GM23338 (cell line): Measurements from ENCODE around the gene STX16. TPM values are rescaled to one million over a fixed set of nuclear protein-coding genes. Genes with fewer than 3 reads are reported as not detected.

ENCODE experiments used
- ATAC-seq: fragments of 200-7000 bp; cut with Tn5 transposase; 3 replicates; pipeline ENCODE4 v1.9.1; 2020
- DNase-seq: peaks from one replicate; pipeline ENCODE4 v3.0.0-alpha.2; 2015; ENCODE audit warnings: low spot score
- H2AFZ ChIP-seq: fragments of 200-600 bp; sonication (generic); 2 replicates; pipeline ENCODE4 v1.8.0; 2016; ENCODE audit warnings: antibody characterized with exemption, mild to moderate bottlenecking, moderate library complexity
- H3F3A ChIP-seq: fragments of 200-600 bp; sonication (generic); replicated peaks from 2 replicates; pipeline ENCODE4 v1.8.0; 2017; ENCODE audit warnings: antibody characterized with exemption, mixed run types, low read depth
- H3K27ac ChIP-seq: fragments of 200-600 bp; sonication (generic); 2 replicates; pipeline ENCODE4 v1.6.1; 2016; ENCODE audit warnings: low read depth
- H3K27me3 ChIP-seq: fragments of 200-600 bp; sonication (generic); 2 replicates; pipeline ENCODE4 v1.8.0; 2016; ENCODE audit warnings: mild to moderate bottlenecking, mixed run types, moderate library complexity; ENCODE audit not compliant: insufficient read depth
- H3K36me3 ChIP-seq: fragments of 200-600 bp; sonication (generic); 2 replicates; pipeline ENCODE4 v1.8.0; 2016; ENCODE audit warnings: mild to moderate bottlenecking; ENCODE audit not compliant: insufficient read depth
- H3K4me1 ChIP-seq: fragments of 200-600 bp; sonication (generic); 2 replicates; pipeline ENCODE4 v1.8.0; 2016; ENCODE audit warnings: mild to moderate bottlenecking, moderate library complexity; ENCODE audit not compliant: insufficient read depth
- H3K4me2 ChIP-seq: fragments of 200-600 bp; sonication (generic); 2 replicates; pipeline ENCODE4 v1.7.1; 2017; ENCODE audit warnings: mixed run types
- H3K4me3 ChIP-seq: fragments of 200-600 bp; sonication (generic); 2 replicates; pipeline ENCODE4 v1.6.1; 2016; ENCODE audit warnings: mixed run types
- H3K79me2 ChIP-seq: fragments of 200-600 bp; sonication (generic); replicated peaks from 2 replicates; pipeline ENCODE4 v1.8.0; 2017; ENCODE audit warnings: mild to moderate bottlenecking; ENCODE audit not compliant: insufficient read depth
- H3K9me2 ChIP-seq: fragments of 200-600 bp; sonication (generic); 2 replicates; pipeline ENCODE4 v1.8.0; 2017; ENCODE audit not compliant: insufficient read depth
- H4K20me1 ChIP-seq: fragments of 200-600 bp; sonication (generic); replicated peaks from 2 replicates; pipeline ENCODE4 v1.8.0; 2017; ENCODE audit warnings: mild to moderate bottlenecking; ENCODE audit not compliant: insufficient read depth
- H3K27ac Mint-ChIP-seq: 2 replicates; pipeline ENCODE4 v1.8.0; 2020; ENCODE audit warnings: inconsistent platforms, mild to moderate bottlenecking, moderate library complexity, mixed read lengths
- H3K27me3 Mint-ChIP-seq: 3 replicates; pipeline ENCODE4 v1.8.0; 2022; ENCODE audit warnings: low read depth, mild to moderate bottlenecking, moderate library complexity, mixed read lengths, inconsistent platforms; ENCODE audit not compliant: insufficient read depth, poor library complexity
- H3K36me3 Mint-ChIP-seq: 3 replicates; pipeline ENCODE4 v1.8.0; 2021; ENCODE audit warnings: low read depth, mild to moderate bottlenecking, inconsistent platforms, moderate library complexity, mixed read lengths
- H3K4me1 Mint-ChIP-seq: 3 replicates; pipeline ENCODE4 v1.8.0; 2020; ENCODE audit warnings: mild to moderate bottlenecking, inconsistent platforms, mixed read lengths
- H3K4me3 Mint-ChIP-seq: 3 replicates; pipeline ENCODE4 v1.8.0; 2021; ENCODE audit warnings: moderate library complexity, mild to moderate bottlenecking, inconsistent platforms, mixed read lengths
- H3K9me3 Mint-ChIP-seq: 3 replicates; pipeline ENCODE4 v1.8.0; 2020; ENCODE audit warnings: moderate library complexity, mild to moderate bottlenecking, inconsistent platforms, mixed read lengths
- CREB1 ChIP-seq: fragments of 250-450 bp; sonication (Bioruptor Pico); IDR thresholded peaks from 2 replicates; pipeline ENCODE4 v1.5.0; 2020; ENCODE audit warnings: low read depth, mild to moderate bottlenecking, moderate library complexity
- CTCF ChIP-seq, 2 experiments: fragments of 200-600 bp in 1 of 2; sonication (generic) in 1 of 2; conservative IDR thresholded peaks; 2 replicates each; pipeline versions ENCODE4 v1.5.1 to v1.6.1; 2016 to 2017; ENCODE audit warnings: antibody characterized with exemption in 2 of 2, low read depth in 2 of 2, mild to moderate bottlenecking in 2 of 2, moderate library complexity in 1 of 2
- ETS1 ChIP-seq: IDR thresholded peaks from 2 replicates; pipeline ENCODE4 v1.6.1; 2016; ENCODE audit warnings: antibody characterized with exemption
- EZH2 ChIP-seq: fragments of 200-600 bp; sonication (generic); IDR thresholded peaks from one replicate; pipeline ENCODE4 v1.8.0; 2017; ENCODE audit warnings: antibody characterized with exemption, mild to moderate bottlenecking, low read depth; ENCODE audit not compliant: unreplicated experiment
- EZH2phosphoT487 ChIP-seq: fragments of 200-600 bp; sonication (generic); IDR thresholded peaks from one replicate; pipeline ENCODE4 v1.8.1; 2018; ENCODE audit warnings: antibody characterized with exemption; ENCODE audit not compliant: unreplicated experiment
- JUNB ChIP-seq: IDR thresholded peaks from one replicate; pipeline ENCODE4 v1.6.1; 2016; ENCODE audit warnings: antibody characterized with exemption; ENCODE audit not compliant: unreplicated experiment
- NANOG ChIP-seq: IDR thresholded peaks from 2 replicates; pipeline ENCODE4 v1.6.1; 2016; ENCODE audit warnings: antibody characterized with exemption, borderline replicate concordance
- POLR2AphosphoS5 ChIP-seq: IDR thresholded peaks from 2 replicates; pipeline ENCODE4 v1.6.1; 2016; ENCODE audit warnings: antibody characterized with exemption, low read depth
- REST ChIP-seq: IDR thresholded peaks from one replicate; pipeline ENCODE4 v1.6.1; 2018; ENCODE audit warnings: antibody characterized with exemption; ENCODE audit not compliant: unreplicated experiment
- STAT1 ChIP-seq: IDR thresholded peaks from one replicate; pipeline ENCODE4 v1.6.1; 2016; ENCODE audit warnings: antibody characterized with exemption; ENCODE audit not compliant: unreplicated experiment
- ZNF114 ChIP-seq: fragments of 250-450 bp; sonication (Bioruptor Pico); IDR thresholded peaks from 2 replicates; pipeline ENCODE4 v1.5.0; 2020; ENCODE audit warnings: mild to moderate bottlenecking, moderate library complexity
- ZNF331 ChIP-seq: fragments of 250-450 bp; sonication (Bioruptor Pico); IDR thresholded peaks from 2 replicates; pipeline ENCODE4 v1.5.0; 2020; ENCODE audit warnings: low read depth, mild to moderate bottlenecking, moderate library complexity
- ZNF462 ChIP-seq: fragments of 250-450 bp; sonication (Bioruptor Pico); IDR thresholded peaks from 2 replicates; pipeline ENCODE4 v1.5.0; 2020; ENCODE audit warnings: mild to moderate bottlenecking, moderate library complexity
- polyA plus RNA-seq: library from polyadenylated mRNA; unstranded; fragments of >200 nt; fragmentation: Nextera tagmentation; extraction: Ambion mirVana; gene quantifications from 2 replicates; pipeline ENCODE4 v1.2.1, GENCODE V29; 2016
- total RNA-seq: library from RNA; depleted of rRNA; stranded (reverse); fragments of >200 nt; shearing (Covaris generic); gene quantifications from 2 replicates; pipeline ENCODE4 v1.2.3, GENCODE V29; 2014

STX16 gene
- total and polyA plus RNA-seq, 2 experiments from 2014 or later: 31.2 to 70.5 TPM

GRCh38 chr20:58714923-58715351 is 63.9 kb downstream of the STX16 start:
- Histone ChIP-seq H3K27me3 (no peaks in the 10 kb centered on the region), H3K27ac (0 out of 2 replicates have a peak overlapping the region, but pooled peaks have one; percentile 66), H3K9me2 (no peaks in the 10 kb centered on the region), H4K20me1 (no peaks in the 10 kb centered on the region; the same call in 1 of the 2 replicates), H3F3A (no peaks in the 10 kb centered on the region), H3K4me1 (no peaks in the 10 kb centered on the region; the same call in 1 of the 2 replicates), H2AFZ (no peak overlapping the region), H3K36me3 (no peaks in the 10 kb centered on the region), H3K79me2 (no peaks in the 10 kb centered on the region), H3K4me2 (no peak overlapping the region), H3K4me3 (no peak overlapping the region)
- ATAC-seq (no peak), DNase-seq (no peak)
- peaks cover 4% of the 10 kb centered on the region; the same call in 1 of the 3 replicates for H3K4me1 Mint-ChIP-seq
- H3K4me3 Mint-ChIP-seq: no peak overlapping the region
- TF ChIP-seq CREB1 (CRISPR knock-in tag): no peak
- TF ChIP-seq REST: no peak
- no peak for TF ChIP-seq POLR2AphosphoS5
- no peak for TF ChIP-seq NANOG
- no peak for TF ChIP-seq ETS1
- TF ChIP-seq ZNF462 (CRISPR knock-in tag): no peak
- no peak for TF ChIP-seq ZNF114 (CRISPR knock-in tag)
- no peak for TF ChIP-seq STAT1
- TF ChIP-seq ZNF331 (CRISPR knock-in tag): no peak
- TF ChIP-seq EZH2: no peak
- TF ChIP-seq CTCF (conservative IDR thresholded peaks at IDR 0.05; ENCODE audit: low read depth in 2 of 2): no peak
- no peak for TF ChIP-seq EZH2phosphoT487
- TF ChIP-seq JUNB: no peak
- H3K36me3 Mint-ChIP-seq: peaks cover 3% of the 10 kb centered on the region; the same call in 1 of the 3 replicates
- peaks cover 5% of the 10 kb centered on the region for H3K27me3 Mint-ChIP-seq
- no peak overlapping the region for H3K27ac Mint-ChIP-seq
- H3K9me3 Mint-ChIP-seq: no peaks in the 10 kb centered on the region
